SK-N-SH (cell line): ENCODE measurements around the gene OSBPL8. TPM values are rescaled to one million over a fixed set of nuclear protein-coding genes. Genes with fewer than 3 reads are reported as not detected.

Experiments used
- CTCF ChIA-PET: fragments of 300-600, 350-600 bp; formaldehyde crosslinking; extraction: SDS; loops from one replicate; lab custom pipeline; 2021; lab: Yijun Ruan, JAX
- POLR2A ChIA-PET: fragments of 350-600 bp; sonication (Branson Sonifier 250); formaldehyde crosslinking; extraction: SDS; loops from one replicate; lab custom pipeline; 2020; ENCODE audit warnings: antibody characterized with exemption, inconsistent platforms; lab: Yijun Ruan, JAX
- DNase-seq: peaks from one replicate; pipeline ENCODE4 v3.0.0; 2012
- H2AFZ ChIP-seq: fragments of 200-600 bp; sonication (generic); 2 replicates; pipeline ENCODE4 v1.8.1; 2016; ENCODE audit warnings: antibody characterized with exemption, mild to moderate bottlenecking, low read depth
- H3F3A ChIP-seq: fragments of 200-600 bp; sonication (generic); replicated peaks from 2 replicates; pipeline ENCODE3; 2016; ENCODE audit warnings: antibody characterized with exemption, mild to moderate bottlenecking; ENCODE audit not compliant: insufficient read depth
- H3K27ac ChIP-seq, 2 experiments: fragments of 200-500 bp in 1 of 2; fragments of 200-600 bp in 1 of 2; sonication (Bioruptor generic) in 1 of 2; sonication (generic), shearing (Covaris generic) in 1 of 2; 2 replicates each; pipeline versions ENCODE4 v1.5.1 to v1.6.1; 2014 to 2016; ENCODE audit warnings: low read depth in 2 of 2, inconsistent platforms in 1 of 2, low read length in 1 of 2, mild to moderate bottlenecking in 1 of 2, mixed read lengths in 1 of 2
- H3K27me3 ChIP-seq: fragments of 200-600 bp; sonication (generic), shearing (Covaris generic); 2 replicates; pipeline ENCODE4 v1.6.1; 2016; ENCODE audit warnings: mixed run types; ENCODE audit not compliant: insufficient read depth
- H3K36me3 ChIP-seq, 2 experiments: fragments of 200-500 bp in 1 of 2; fragments of 200-600 bp in 1 of 2; sonication (Bioruptor generic) in 1 of 2; sonication (generic) in 1 of 2; replicated peaks in 1 of 2; 2 replicates each; pipeline versions ENCODE3 to v1.5.1; 2014 to 2016; ENCODE audit warnings: low read length in 1 of 2, mild to moderate bottlenecking in 1 of 2; ENCODE audit not compliant: insufficient read depth in 2 of 2, control insufficient read depth in 1 of 2
- H3K4me1 ChIP-seq, 2 experiments: fragments of 200-500 bp in 1 of 2; fragments of 200-600 bp in 1 of 2; sonication (Bioruptor generic) in 1 of 2; sonication (generic), shearing (Covaris generic) in 1 of 2; 2 replicates each; pipeline versions ENCODE4 v1.5.1 to v1.6.1; 2014 to 2016; ENCODE audit warnings: low read depth in 1 of 2, low read length in 1 of 2, mixed run types in 1 of 2; ENCODE audit not compliant: insufficient read depth in 2 of 2, control insufficient read depth in 1 of 2
- H3K4me2 ChIP-seq: fragments of 200-600 bp; sonication (generic), shearing (Covaris generic); 2 replicates; pipeline ENCODE4 v1.6.1; 2017; ENCODE audit warnings: mixed run types
- H3K4me3 ChIP-seq, 2 experiments: fragments of 200-500 bp in 1 of 2; fragments of 200-600 bp in 1 of 2; sonication (Bioruptor generic) in 1 of 2; sonication (generic), shearing (Covaris generic) in 1 of 2; 2 replicates each; pipeline versions ENCODE4 v1.5.1 to v1.8.1; 2014 to 2016; ENCODE audit warnings: low read depth in 2 of 2, inconsistent platforms in 1 of 2, low read length in 1 of 2, mild to moderate bottlenecking in 1 of 2, mixed read lengths in 1 of 2, moderate library complexity in 1 of 2
- H3K79me2 ChIP-seq: fragments of 200-600 bp; sonication (generic); 2 replicates; pipeline ENCODE4 v1.8.1; 2017; ENCODE audit warnings: mild to moderate bottlenecking; ENCODE audit not compliant: insufficient read depth
- H3K9ac ChIP-seq: fragments of 200-600 bp; sonication (generic); 2 replicates; pipeline ENCODE4 v1.6.1; 2017; ENCODE audit warnings: mixed run types
- H3K9me2 ChIP-seq: fragments of 200-600 bp; sonication (generic); 2 replicates; pipeline ENCODE4 v1.6.1; 2017; ENCODE audit warnings: mixed run types
- H3K9me3 ChIP-seq: fragments of 200-600 bp; sonication (generic); 2 replicates; pipeline ENCODE4 v1.6.1; 2017; ENCODE audit warnings: mixed run types, mild to moderate bottlenecking, moderate library complexity
- H4K20me1 ChIP-seq: fragments of 200-600 bp; sonication (generic); 2 replicates; pipeline ENCODE4 v1.6.1; 2017; ENCODE audit warnings: mild to moderate bottlenecking, mixed run types; ENCODE audit not compliant: insufficient read depth
- CHD2 ChIP-seq: fragments of 150-350 bp; IDR thresholded peaks from 2 replicates; pipeline ENCODE4 v1.6.1; 2018; ENCODE audit warnings: low read length; ENCODE audit not compliant: partially characterized antibody
- ELF1 ChIP-seq: IDR thresholded peaks from 2 replicates; pipeline ENCODE4 v1.4.0; 2012
- JUND ChIP-seq: IDR thresholded peaks from 2 replicates; pipeline ENCODE4 v1.4.0; 2012
- PBX3 ChIP-seq: IDR thresholded peaks from 2 replicates; pipeline ENCODE4; 2012
- RAD21 ChIP-seq: IDR thresholded peaks from 2 replicates; pipeline ENCODE4 v1.6.1; 2012; ENCODE audit warnings: mild to moderate bottlenecking, low read length
- REST ChIP-seq: IDR thresholded peaks from 2 replicates; pipeline ENCODE4 v1.6.1; 2012; ENCODE audit warnings: mild to moderate bottlenecking, low read depth, low read length, moderate library complexity
- USF2 ChIP-seq: fragments of 150-350 bp; IDR thresholded peaks from 2 replicates; pipeline ENCODE4 v1.6.1; 2017; ENCODE audit warnings: antibody characterized with exemption, low read length, low read depth, borderline replicate concordance
- WGBS: methylation state at CpG from one replicate; pipeline ENCODE4 v1.1.6; 2017; ENCODE audit warnings: low lambda C conversion rate; 5-methylcytosine and 5-hydroxymethylcytosine counted together
- polyA plus RNA-seq, 3 experiments: library from polyadenylated mRNA; depleted of rRNA; stranded (reverse); fragments of >200 nt; gene quantifications; 2 replicates each; pipeline ENCODE4 v1.2.3, GENCODE V29; 2012

OSBPL8 gene
- polyA plus RNA-seq, 1 of the 3 experiments (the other 2 are of a cell fraction), result 10.6 TPM

GRCh38 chr12:76449993-76450392, 109.6 kb downstream of the OSBPL8 start (continued):
- TF ChIP-seq REST (no peak), USF2 (no peak)

GRCh38 chr12:76449583-76449982, 110.0 kb downstream of the OSBPL8 start:
- WGBS, result 57% methylated on average over 2 of the region's 2 CpGs
- TF ChIP-seq ELF1, result no peak
- peak; percentile 42 for TF ChIP-seq PBX3
- peak; percentile 43 for TF ChIP-seq JUND
- no peak for TF ChIP-seq CHD2
- Histone ChIP-seq H3K4me3 (no peak overlapping the region), H3K27me3 (no peaks in the 10 kb centered on the region), H3K9ac (no peak overlapping the region), H3K36me3 (peaks cover 3 to 37% of the 10 kb centered on the region in 2 experiments), H3K9me3 (no peaks in the 10 kb centered on the region), H3K9me2 (no peaks in the 10 kb centered on the region), H3K79me2 (peaks cover 78% of the 10 kb centered on the region), H3F3A (peaks cover 33% of the 10 kb centered on the region), H4K20me1 (no peaks in the 10 kb centered on the region), H2AFZ (no peak overlapping the region), H3K4me1 (peaks cover 0 to 15% of the 10 kb centered on the region in 2 experiments; a peak in 2 of 4 replicates), H3K4me2 (no peak overlapping the region; the same call in 1 of the 2 replicates), H3K27ac (peak overlapping the region in 1 of 2 experiments; percentile 43; a peak in 2 of 4 replicates)
- ChIA-PET POLR2A (no interaction called here), CTCF (no interaction called here)
- no peak for DNase-seq

- H3K4me2 ChIP-seq, result no peak overlapping the region
- H4K20me1 ChIP-seq, result no peaks in the 10 kb centered on the region
- H3K9me3 ChIP-seq, result no peaks in the 10 kb centered on the region
- H3K27me3 ChIP-seq, result no peaks in the 10 kb centered on the region
- no peak overlapping the region for H3K4me3 ChIP-seq
- H3K4me1 ChIP-seq, result peaks cover 0 to 19% of the 10 kb centered on the region in 2 experiments; a peak in 2 of 4 replicates
- DNase-seq, result no peak
- H3F3A ChIP-seq, result peaks cover 37% of the 10 kb centered on the region
- 100% methylated on average over 1 of the region's 1 CpG for WGBS
- H3K79me2 ChIP-seq, result peaks cover 78% of the 10 kb centered on the region
- no peak for TF ChIP-seq RAD21
- ChIA-PET POLR2A (no interaction called here), CTCF (no interaction called here)
- no peaks in the 10 kb centered on the region for H3K9me2 ChIP-seq
- no peak overlapping the region for H3K9ac ChIP-seq
- H3K36me3 ChIP-seq, result peaks cover 3 to 35% of the 10 kb centered on the region in 2 experiments
- peak overlapping the region in 1 of 2 experiments; percentile 43; a peak in 2 of 4 replicates for H3K27ac ChIP-seq
- no peak overlapping the region for H2AFZ ChIP-seq
Measured at GRCh38 chr12:76449016-76449415, 110.6 kb downstream of the OSBPL8 start.
